Measurements from ENCODE around the gene DDX51.

DNA sequence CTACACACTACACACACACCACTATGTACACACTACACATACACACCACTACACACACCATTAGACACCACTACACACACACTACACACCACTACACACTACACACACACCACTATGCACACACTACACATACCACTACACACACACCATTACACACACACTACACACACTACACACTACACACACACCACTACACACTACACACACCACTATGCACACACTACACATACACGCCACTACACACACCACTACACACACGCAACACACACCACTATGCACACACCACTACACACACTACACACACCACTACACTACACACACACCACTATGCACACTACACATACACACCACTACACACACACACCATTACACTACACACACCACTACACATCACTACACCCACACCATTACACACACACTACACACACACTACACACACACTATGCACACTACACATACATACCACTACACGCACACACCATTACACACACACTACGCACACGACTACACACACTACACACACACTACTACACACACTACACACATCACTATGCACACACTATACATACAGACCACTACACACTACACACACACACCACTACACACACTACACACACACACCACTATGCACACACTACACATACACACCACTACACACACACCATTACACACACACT, 13.8 kb upstream of the DDX51 start:
- TF ChIP-seq POLR2AphosphoS5 (IDR thresholded peaks at IDR 0.05; ENCODE audit: low read depth, low read length) (no peak), FOXP2 (optimal IDR thresholded peaks at IDR 0.05; ENCODE audit: borderline replicate concordance, extremely low read depth, extremely low read length, insufficient read depth) (no peak)

Measured in PFSK-1 (cell line).